AG09309 (cell line): ENCODE results near the gene PRKCZ.

Source experiments
- DNase-seq: peaks from one replicate; pipeline ENCODE4 v3.0.0-alpha.2; 2010; ENCODE audit warnings: low read depth
- H3K4me3 ChIP-seq: 2 replicates; pipeline ENCODE4 v1.5.1; 2011; ENCODE audit warnings: mild to moderate bottlenecking, low read depth, low read length, moderate library complexity; ENCODE audit not compliant: control insufficient read depth
- TF ChIP-seq, protein P1 (sequence below): IDR thresholded peaks from 2 replicates; pipeline ENCODE4 v1.5.1; 2011; ENCODE audit warnings: mild to moderate bottlenecking, low read depth, low read length, inconsistent platforms; ENCODE audit not compliant: insufficient read depth, control insufficient read depth; ENCODE audit errors: missing control alignments

The PRKCZ gene

GRCh38 chr1:2061065-2061778, 11.0 kb downstream of the PRKCZ start:
- TF ChIP-seq, protein P1, sequence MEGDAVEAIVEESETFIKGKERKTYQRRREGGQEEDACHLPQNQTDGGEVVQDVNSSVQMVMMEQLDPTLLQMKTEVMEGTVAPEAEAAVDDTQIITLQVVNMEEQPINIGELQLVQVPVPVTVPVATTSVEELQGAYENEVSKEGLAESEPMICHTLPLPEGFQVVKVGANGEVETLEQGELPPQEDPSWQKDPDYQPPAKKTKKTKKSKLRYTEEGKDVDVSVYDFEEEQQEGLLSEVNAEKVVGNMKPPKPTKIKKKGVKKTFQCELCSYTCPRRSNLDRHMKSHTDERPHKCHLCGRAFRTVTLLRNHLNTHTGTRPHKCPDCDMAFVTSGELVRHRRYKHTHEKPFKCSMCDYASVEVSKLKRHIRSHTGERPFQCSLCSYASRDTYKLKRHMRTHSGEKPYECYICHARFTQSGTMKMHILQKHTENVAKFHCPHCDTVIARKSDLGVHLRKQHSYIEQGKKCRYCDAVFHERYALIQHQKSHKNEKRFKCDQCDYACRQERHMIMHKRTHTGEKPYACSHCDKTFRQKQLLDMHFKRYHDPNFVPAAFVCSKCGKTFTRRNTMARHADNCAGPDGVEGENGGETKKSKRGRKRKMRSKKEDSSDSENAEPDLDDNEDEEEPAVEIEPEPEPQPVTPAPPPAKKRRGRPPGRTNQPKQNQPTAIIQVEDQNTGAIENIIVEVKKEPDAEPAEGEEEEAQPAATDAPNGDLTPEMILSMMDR, result no peak
- no peak overlapping the region for H3K4me3 ChIP-seq
- DNase-seq, result no peak

DNA sequence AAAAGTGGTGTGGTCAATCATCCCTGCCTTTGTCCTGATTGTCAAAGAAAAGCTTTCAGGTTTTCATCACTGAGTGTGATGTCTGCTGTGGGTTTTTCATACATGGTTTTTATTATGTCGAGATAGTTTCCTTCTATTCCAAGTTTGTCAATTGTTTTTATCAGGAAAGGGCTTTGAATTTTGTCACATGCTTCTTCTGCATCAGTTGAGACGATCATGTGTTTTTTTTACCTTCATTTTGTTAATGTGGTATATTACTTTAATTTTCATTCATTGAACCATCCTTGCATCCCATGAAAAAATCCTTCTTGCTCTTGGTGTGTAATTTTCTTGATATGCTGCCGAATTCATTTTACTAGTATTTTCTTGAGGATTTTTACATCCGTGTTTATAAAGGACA, 15.5 kb downstream of the PRKCZ start:
- no peak for DNase-seq

DNA sequence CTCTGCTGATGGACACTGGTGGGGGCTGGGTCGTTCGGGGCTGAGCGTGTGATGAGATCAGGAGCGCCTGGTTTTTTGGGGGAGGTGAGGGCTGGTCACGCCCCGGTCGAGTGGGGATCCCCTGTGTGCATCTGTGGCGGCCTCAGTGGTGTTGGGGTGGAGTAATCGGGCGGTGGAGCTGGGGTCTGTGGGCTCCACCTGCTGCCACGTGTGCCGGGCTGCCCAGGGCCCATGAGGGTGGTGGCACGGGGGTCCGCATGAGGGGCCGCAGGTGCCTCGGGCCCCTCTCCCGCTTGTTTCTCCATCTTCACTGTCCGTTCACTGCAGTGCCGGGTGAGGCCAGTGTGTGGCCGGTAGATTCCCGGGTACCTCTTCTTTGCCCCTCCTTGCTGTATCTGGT, 17.2 kb downstream of the PRKCZ start:
- DNase-seq, result no peak
- no peak overlapping the region for H3K4me3 ChIP-seq
- TF ChIP-seq, protein P1, result no peak

More for the DNA sequence above, 15.5 kb downstream of the PRKCZ start:
- no peak overlapping the region for H3K4me3 ChIP-seq
- TF ChIP-seq, protein P1, result no peak

DNA sequence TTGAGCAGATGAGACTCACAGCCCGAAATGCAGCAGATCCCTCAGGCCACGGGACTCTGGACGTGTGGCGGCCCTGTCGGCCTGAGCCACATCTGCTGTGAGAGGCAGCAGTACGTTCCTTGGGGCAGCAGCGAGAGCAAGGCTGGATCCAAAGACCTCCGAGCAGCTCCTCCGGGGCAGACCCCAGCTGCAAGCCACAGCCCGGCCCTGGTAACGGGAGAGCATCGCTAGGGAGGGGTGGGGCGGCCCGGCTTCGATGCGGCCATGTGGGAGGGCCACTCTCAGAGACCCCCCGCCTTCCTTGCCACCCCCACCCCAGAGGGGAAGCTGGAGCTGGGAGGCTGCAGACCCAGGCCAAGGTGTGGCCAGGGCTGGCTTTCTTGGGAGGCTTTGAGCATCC, 17.8 kb downstream of the PRKCZ start:
- H3K4me3 ChIP-seq, result no peak overlapping the region

DNA sequence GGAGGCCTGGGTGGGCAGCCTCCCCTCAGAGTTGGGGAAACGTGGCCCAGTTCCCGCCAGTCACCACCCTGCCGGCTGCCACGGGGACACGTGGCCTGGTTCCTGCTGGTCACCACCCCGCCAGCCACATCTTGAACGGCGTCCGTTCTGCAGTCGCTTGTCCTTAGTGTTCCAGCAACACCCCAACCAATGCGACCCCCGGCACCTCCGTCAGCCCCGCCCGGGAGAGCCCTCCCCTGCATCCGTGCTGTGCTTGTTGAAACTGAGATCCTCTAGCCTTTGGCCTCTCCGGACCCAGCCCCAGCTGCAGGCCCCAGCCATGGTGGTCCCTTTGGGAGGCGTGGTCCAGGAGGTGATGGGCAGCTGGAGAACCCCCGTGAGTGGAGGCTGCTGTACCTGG, 18.7 kb downstream of the PRKCZ start:
- TF ChIP-seq, protein P1, result no peak
- no peak for DNase-seq
- no peak overlapping the region for H3K4me3 ChIP-seq

More for the DNA sequence above, 17.8 kb downstream of the PRKCZ start:
- TF ChIP-seq, protein P1, result no peak
- no peak for DNase-seq

- TF ChIP-seq, protein P1, result no peak
- no peak for DNase-seq
- H3K4me3 ChIP-seq, result no peak overlapping the region
Measured at GRCh38 chr1:2070016-2070415, 19.8 kb downstream of the PRKCZ start.
